Measurements from ENCODE around the gene MPIG6B. TPM values are rescaled to one million over a fixed set of nuclear protein-coding genes. Genes with fewer than 3 reads are reported as not detected.
A peak's percentile ranks its signal among the peaks of the same experiment; 100 is the strongest.

Gene MPIG6B
- total RNA-seq, 2 experiments from 2014 or later, result not detected

DNA sequence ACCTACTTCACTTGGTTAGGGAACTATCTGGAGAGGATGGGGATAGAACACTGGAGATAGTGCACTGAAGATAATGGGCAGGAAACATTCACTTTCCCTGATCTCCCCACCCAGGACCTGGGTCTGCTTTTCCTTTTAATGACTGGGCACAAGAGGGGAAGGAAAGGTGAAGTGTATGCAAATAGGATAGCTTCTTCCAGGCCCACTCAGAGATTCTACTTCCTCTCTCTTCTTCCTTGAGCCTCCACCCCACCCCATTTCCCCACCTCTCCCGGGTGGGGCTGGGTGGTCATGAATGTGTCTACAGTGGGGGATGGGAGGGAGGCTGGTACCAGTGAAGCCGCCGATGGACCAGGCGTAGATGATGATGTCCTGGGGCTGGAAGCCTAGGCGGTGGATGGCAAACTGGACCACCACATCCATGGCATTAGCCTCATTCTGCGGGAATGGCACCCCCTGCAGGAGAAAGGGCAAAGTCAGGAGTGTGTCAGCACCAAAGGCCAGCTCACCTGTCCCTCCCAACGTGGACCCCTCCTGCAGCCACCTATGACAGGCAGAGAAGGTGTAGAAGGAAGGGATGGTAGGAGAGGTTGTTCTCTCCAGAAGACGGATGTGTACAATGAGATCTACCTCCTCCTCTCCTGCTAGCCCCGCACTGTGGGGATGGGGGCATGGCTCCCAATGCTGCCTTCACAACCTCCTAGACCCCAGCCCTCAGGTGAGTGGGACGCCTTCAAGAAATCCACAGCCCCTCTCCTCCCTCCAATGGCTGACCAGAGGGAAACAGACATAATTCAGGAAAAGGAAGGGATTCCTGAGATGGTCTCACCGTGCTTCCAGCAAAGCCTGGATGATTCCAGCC, 33.7 kb upstream of the MPIG6B start:
- H3K36me3 Mint-ChIP-seq, result peaks cover 20% of the 10 kb centered on the region
- H3K4me1 Mint-ChIP-seq (ENCODE audit: low read depth), result peaks cover 5% of the 10 kb centered on the region
- intact Hi-C loops (cut with micrococcal nuclease), result no loop called here
- ChIA-PET CTCF (interaction anchor here (0.5 to 1.6 kb wide), 9 partner anchors 8 to 143 kb away, joined by 3 to 5 read pairs (median 3); partner anchors contain the start of genes ATP6V1G2, GPANK1, LY6G5C and LY6G6D), POLR2A (no interaction called here)
- DNase-seq, result no peak
- H3K9me3 Mint-ChIP-seq, result no peaks in the 10 kb centered on the region
- H3K4me3 Mint-ChIP-seq, result no peak overlapping the region
- H3K27ac Mint-ChIP-seq, result peak overlapping the region; percentile 47
- no peaks in the 10 kb centered on the region for H3K27me3 Mint-ChIP-seq

GRCh38 chr6:31690231-31691077, 32.7 kb upstream of the MPIG6B start:
- Mint-ChIP-seq H3K36me3 (peaks cover 20% of the 10 kb centered on the region), H3K27me3 (no peaks in the 10 kb centered on the region), H3K27ac (peak overlapping the region; percentile 47), H3K4me1 (ENCODE audit: low read depth) (peaks cover 5% of the 10 kb centered on the region), H3K9me3 (no peaks in the 10 kb centered on the region), H3K4me3 (no peak overlapping the region)
- ChIA-PET CTCF (interaction anchor here (0.5 to 1.7 kb wide), 10 partner anchors 9 to 199 kb away, joined by 3 to 9 read pairs (median 4); partner anchors contain the start of genes ATP6V1G2, GPANK1, LY6G5C and LY6G6D), POLR2A (interaction anchor here (0.6 kb wide), 1 partner anchor 93 kb away, joined by 3 read pairs; no protein-coding TSS in a partner anchor)
- no peak for DNase-seq
- intact Hi-C loops (cut with micrococcal nuclease), result no loop called here

- ChIA-PET CTCF (interaction anchor here (0.9 to 1.7 kb wide), 4 partner anchors 24 to 198 kb away, joined by 3 to 9 read pairs (median 4); partner anchors contain the start of gene LY6G6D), POLR2A (no interaction called here)
- intact Hi-C loops (cut with micrococcal nuclease), result no loop called here
- DNase-seq, result no peak
- Mint-ChIP-seq H3K9me3 (no peaks in the 10 kb centered on the region), H3K27ac (no peak overlapping the region), H3K27me3 (no peaks in the 10 kb centered on the region), H3K4me3 (no peak overlapping the region), H3K36me3 (peaks cover 19% of the 10 kb centered on the region), H3K4me1 (ENCODE audit: low read depth) (peaks cover 5% of the 10 kb centered on the region)
Measured at GRCh38 chr6:31691078-31691463, 32.1 kb upstream of the MPIG6B start.

- no peaks in the 10 kb centered on the region for H3K27me3 Mint-ChIP-seq
- H3K9me3 Mint-ChIP-seq, result no peaks in the 10 kb centered on the region
- CTCF ChIA-PET, result interaction anchor here (0.6 to 2.6 kb wide), 5 partner anchors 23 to 197 kb away, joined by 3 to 11 read pairs (median 4); partner anchors contain the start of gene LY6G6D
- peaks cover 5% of the 10 kb centered on the region for H3K4me1 Mint-ChIP-seq (ENCODE audit: low read depth)
- DNase-seq, result no peak
- POLR2A ChIA-PET, result no interaction called here
- no peak overlapping the region for H3K27ac Mint-ChIP-seq
- intact Hi-C loops (cut with micrococcal nuclease), result no loop called here
- H3K36me3 Mint-ChIP-seq, result peaks cover 18% of the 10 kb centered on the region
- H3K4me3 Mint-ChIP-seq, result no peak overlapping the region
Measured at GRCh38 chr6:31691564-31692108, 31.5 kb upstream of the MPIG6B start.

DNA sequence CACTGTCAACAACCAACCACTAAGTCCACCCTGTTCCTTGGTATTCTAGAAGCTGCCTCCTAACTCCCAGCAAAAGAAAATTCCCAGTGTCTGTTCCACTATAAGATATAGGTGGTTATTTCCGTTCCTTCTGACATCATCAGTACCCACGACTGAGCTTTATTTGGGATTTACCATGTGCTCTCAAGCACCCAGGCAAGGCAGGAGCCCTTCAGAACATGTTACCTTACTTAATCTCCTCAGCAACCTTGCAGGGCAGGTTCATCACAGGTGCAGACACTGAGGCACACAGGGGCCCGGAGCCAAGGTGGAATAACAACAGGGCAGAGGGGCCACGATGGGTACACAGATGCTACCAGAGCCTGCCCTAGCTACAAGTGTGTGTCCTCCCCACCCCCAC, 30.8 kb upstream of the MPIG6B start:
- ChIA-PET POLR2A (no interaction called here), CTCF (interaction anchor here (0.6 to 2.6 kb wide), 3 partner anchors 8 to 77 kb away, joined by 3 to 11 read pairs (median 4); no protein-coding TSS in a partner anchor)
- Mint-ChIP-seq H3K27ac (no peak overlapping the region), H3K4me1 (ENCODE audit: low read depth) (peaks cover 7% of the 10 kb centered on the region), H3K27me3 (no peaks in the 10 kb centered on the region), H3K4me3 (no peak overlapping the region), H3K9me3 (no peaks in the 10 kb centered on the region), H3K36me3 (peaks cover 18% of the 10 kb centered on the region)
- intact Hi-C loops (cut with micrococcal nuclease), result no loop called here
- no peak for DNase-seq

DNA sequence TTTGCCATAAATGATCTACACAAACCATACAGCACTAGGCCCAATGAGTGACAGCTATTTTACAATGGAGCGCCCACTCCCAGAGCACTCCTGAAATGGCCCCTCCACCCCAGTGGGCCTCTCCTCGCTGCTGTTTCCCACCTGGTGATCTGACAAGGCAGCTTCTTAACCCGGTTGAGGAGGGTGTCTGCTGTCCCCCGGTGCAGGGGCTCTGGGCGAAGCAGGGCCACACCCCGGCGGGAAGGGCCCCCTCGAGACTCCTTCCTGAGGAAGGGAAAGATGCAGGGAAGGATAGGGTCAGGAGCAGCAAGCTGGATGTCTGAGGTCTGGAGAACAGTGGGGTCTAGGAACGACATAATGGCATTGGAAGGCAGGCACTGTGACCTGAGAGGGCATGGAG, 30.3 kb upstream of the MPIG6B start:
- Mint-ChIP-seq H3K4me1 (ENCODE audit: low read depth) (peaks cover 12% of the 10 kb centered on the region), H3K36me3 (peaks cover 19% of the 10 kb centered on the region), H3K4me3 (no peak overlapping the region), H3K27ac (no peak overlapping the region), H3K27me3 (no peaks in the 10 kb centered on the region), H3K9me3 (no peaks in the 10 kb centered on the region)
- ChIA-PET CTCF (interaction anchor here (0.7 to 2.6 kb wide), 2 partner anchors 9 to 77 kb away, joined by 3 to 11 read pairs; no protein-coding TSS in a partner anchor), POLR2A (no interaction called here)
- intact Hi-C loops (cut with micrococcal nuclease), result no loop called here
- DNase-seq, result no peak

- ChIA-PET CTCF (interaction anchor here (2.6 kb wide), 1 partner anchor 76 kb away, joined by 11 read pairs; no protein-coding TSS in a partner anchor), POLR2A (interaction anchor here (1.5 kb wide), 1 partner anchor 9 kb away, joined by 8 read pairs; no protein-coding TSS in a partner anchor)
Measured at GRCh38 chr6:31693535-31693934, 29.6 kb upstream of the MPIG6B start.

DNA sequence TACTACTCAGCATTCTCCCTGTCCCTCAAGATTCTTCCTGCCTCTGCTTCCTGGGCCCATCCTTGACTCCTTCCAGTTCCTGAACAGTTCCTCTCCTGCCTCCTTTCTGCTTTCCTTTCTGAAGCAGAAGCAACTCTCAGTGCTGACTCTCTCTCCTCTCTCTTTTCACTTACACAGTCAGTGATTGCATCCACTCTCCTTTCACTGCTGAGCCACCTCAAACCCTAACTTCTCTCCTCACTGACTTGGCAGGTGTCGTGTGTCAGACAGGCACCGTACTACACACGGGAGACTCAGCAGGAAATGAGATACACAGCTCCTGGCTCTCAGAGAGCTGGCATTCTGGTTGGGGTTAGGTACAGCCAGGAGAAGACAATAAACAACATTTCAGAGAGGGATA, 25.6 kb upstream of the MPIG6B start:
- ChIA-PET CTCF (interaction anchor here (0.7 kb wide), 1 partner anchor 72 kb away, joined by 4 read pairs; no protein-coding TSS in a partner anchor), POLR2A (no interaction called here)
- Mint-ChIP-seq H3K4me3 (no peak overlapping the region), H3K27ac (peak overlapping the region; percentile 75), H3K27me3 (no peaks in the 10 kb centered on the region), H3K36me3 (peaks cover 19% of the 10 kb centered on the region), H3K4me1 (ENCODE audit: low read depth) (peaks cover 23% of the 10 kb centered on the region), H3K9me3 (no peaks in the 10 kb centered on the region)
- peak; percentile 45 for DNase-seq
- intact Hi-C loops (cut with micrococcal nuclease), result no loop called here

More at GRCh38 chr6:31693535-31693934, 29.6 kb upstream of the MPIG6B start:
- Mint-ChIP-seq H3K4me3 (no peak overlapping the region), H3K9me3 (no peaks in the 10 kb centered on the region), H3K36me3 (peaks cover 19% of the 10 kb centered on the region), H3K4me1 (ENCODE audit: low read depth) (peaks cover 15% of the 10 kb centered on the region), H3K27me3 (no peaks in the 10 kb centered on the region), H3K27ac (no peak overlapping the region)
- intact Hi-C loops (cut with micrococcal nuclease), result no loop called here
- no peak for DNase-seq

DNA sequence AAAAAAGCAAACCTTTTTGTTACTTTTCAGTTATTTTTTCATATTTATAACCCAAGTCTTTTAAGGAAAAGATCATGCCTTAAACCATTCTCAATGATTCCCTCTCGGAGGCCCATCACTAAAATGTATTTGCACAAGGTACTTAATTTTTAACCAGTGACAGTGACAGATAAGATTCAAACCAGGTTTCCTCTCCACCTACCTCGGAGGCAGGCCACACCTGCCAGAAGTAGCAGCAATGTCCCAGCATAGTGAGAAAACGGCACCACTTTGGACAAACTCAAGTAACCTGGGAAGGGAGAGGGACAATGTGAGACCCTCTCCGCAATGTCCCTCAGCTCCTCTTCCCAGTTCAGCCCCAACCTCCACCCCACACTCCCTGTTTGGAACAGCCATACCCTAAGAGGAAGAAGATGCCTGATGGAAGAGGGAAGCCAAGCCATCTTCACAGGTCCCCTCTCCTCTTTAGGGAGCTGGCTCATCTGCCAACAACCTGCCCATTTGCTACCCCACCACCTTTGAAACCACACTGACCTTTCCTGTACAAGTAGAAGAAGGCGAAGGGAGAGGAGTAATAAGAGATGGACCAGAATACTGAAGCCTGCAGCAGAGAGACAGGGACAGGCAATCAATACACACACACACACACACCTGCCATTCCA, 22.3 kb upstream of the MPIG6B start:
- ChIA-PET CTCF (interaction anchor here (1.0 to 2.3 kb wide), 2 partner anchors 29 to 69 kb away, joined by 3 to 8 read pairs; partner anchors contain the start of gene DDAH2), POLR2A (no interaction called here)
- Mint-ChIP-seq H3K9me3 (no peaks in the 10 kb centered on the region), H3K4me1 (ENCODE audit: low read depth) (peaks cover 26% of the 10 kb centered on the region), H3K36me3 (peaks cover 11% of the 10 kb centered on the region), H3K4me3 (no peak overlapping the region), H3K27ac (peak overlapping the region; percentile 51), H3K27me3 (no peaks in the 10 kb centered on the region)
- DNase-seq, result no peak
- intact Hi-C loops (cut with micrococcal nuclease), result no loop called here

GRCh38 chr6:31701666-31702404, 21.3 kb upstream of the MPIG6B start:
- ChIA-PET POLR2A (interaction anchor here (1.8 kb wide), 2 partner anchors 36 to 38 kb away, joined by 7 read pairs; partner anchors contain the start of gene MSH5), CTCF (interaction anchor here (1.0 to 2.3 kb wide), 2 partner anchors 28 to 68 kb away, joined by 3 to 8 read pairs; partner anchors contain the start of gene DDAH2)
- peaks cover 8% of the 10 kb centered on the region for H3K36me3 Mint-ChIP-seq
- H3K27ac Mint-ChIP-seq, result peak overlapping the region; percentile 97
- H3K4me1 Mint-ChIP-seq (ENCODE audit: low read depth), result peaks cover 26% of the 10 kb centered on the region
- peak overlapping the region; percentile 99 for H3K4me3 Mint-ChIP-seq
- no peak for DNase-seq
- no peaks in the 10 kb centered on the region for H3K27me3 Mint-ChIP-seq
- no peaks in the 10 kb centered on the region for H3K9me3 Mint-ChIP-seq
- intact Hi-C loops (cut with micrococcal nuclease), result loop anchor here (2.0 kb wide), 1 partner anchor 37 kb away; the partner anchor contains the start of gene GPANK1
